Measurements from ENCODE around the gene PKP4. TPM values are rescaled to one million over a fixed set of nuclear protein-coding genes. Genes with fewer than 3 reads are reported as not detected.

Gene PKP4, protein sequence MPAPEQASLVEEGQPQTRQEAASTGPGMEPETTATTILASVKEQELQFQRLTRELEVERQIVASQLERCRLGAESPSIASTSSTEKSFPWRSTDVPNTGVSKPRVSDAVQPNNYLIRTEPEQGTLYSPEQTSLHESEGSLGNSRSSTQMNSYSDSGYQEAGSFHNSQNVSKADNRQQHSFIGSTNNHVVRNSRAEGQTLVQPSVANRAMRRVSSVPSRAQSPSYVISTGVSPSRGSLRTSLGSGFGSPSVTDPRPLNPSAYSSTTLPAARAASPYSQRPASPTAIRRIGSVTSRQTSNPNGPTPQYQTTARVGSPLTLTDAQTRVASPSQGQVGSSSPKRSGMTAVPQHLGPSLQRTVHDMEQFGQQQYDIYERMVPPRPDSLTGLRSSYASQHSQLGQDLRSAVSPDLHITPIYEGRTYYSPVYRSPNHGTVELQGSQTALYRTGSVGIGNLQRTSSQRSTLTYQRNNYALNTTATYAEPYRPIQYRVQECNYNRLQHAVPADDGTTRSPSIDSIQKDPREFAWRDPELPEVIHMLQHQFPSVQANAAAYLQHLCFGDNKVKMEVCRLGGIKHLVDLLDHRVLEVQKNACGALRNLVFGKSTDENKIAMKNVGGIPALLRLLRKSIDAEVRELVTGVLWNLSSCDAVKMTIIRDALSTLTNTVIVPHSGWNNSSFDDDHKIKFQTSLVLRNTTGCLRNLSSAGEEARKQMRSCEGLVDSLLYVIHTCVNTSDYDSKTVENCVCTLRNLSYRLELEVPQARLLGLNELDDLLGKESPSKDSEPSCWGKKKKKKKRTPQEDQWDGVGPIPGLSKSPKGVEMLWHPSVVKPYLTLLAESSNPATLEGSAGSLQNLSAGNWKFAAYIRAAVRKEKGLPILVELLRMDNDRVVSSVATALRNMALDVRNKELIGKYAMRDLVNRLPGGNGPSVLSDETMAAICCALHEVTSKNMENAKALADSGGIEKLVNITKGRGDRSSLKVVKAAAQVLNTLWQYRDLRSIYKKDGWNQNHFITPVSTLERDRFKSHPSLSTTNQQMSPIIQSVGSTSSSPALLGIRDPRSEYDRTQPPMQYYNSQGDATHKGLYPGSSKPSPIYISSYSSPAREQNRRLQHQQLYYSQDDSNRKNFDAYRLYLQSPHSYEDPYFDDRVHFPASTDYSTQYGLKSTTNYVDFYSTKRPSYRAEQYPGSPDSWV
- total RNA-seq: 20.9 and 26.1 TPM in 2 replicates

DNA sequence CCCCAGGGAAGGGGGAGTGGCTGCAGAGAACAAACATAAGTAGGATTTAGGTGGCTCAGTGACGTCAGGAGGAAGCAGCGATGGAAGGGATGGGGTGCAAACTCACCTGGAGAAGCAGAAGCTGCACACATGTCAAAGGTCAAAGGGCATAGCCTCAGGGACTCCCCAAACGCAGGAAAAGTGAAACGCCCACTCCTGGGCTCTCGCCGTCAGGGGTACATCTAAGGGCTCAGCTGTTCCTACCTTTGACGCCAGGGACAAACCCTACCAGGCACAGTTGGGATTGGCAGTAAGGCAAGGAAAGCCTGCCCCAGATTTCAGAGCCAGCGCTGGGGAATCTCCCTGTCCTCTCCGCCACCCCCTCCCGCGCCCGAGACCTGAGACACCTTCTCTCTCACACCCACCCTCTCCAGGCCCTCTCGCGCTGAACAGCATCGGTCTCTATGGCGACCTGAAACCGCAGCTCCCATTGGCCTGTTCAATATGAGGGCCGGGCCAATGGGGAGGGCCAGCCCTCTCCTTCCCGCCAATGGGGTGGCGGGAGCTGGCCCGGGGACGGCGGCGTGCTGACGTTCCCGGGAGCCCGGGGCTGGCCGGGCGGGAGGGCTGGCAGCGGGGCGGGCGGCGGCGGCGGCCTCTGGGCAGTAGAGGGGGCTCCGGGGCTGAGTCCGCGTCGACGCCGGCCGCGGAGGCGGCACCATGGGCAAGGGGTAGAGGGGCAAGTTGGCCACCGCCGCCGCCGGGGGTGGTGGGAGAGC is at the start of gene PKP4, which contains the start of gene CCDC148:
Gene PKP4, plus strand, starts transcription at position 644 of the 758 bp plus-strand sequence. CDS start 76,233 bp downstream, outside the sequence.
Gene CCDC148, minus strand, starts transcription at position 445 of the 758 bp plus-strand sequence. Its CDS starts 314 bp downstream, at position 131.

Other genes with a start within 250 kb of the PKP4 start
- gene CCDC148, start 199 bp upstream of the PKP4 start, total RNA-seq: 0.28 and 0.46 TPM in 2 replicates

Measured in smooth muscle cell of bladder (primary cell).